ENCODE measurements around the gene KCNH1. TPM values are rescaled to one million over a fixed set of nuclear protein-coding genes. Genes with fewer than 3 reads are reported as not detected.

KCNH1 gene
- total and polyA plus RNA-seq, 9 of the 15 experiments (the other 6 are each of a cell fraction or from before 2014, with no cell fraction given): not detected

DNA sequence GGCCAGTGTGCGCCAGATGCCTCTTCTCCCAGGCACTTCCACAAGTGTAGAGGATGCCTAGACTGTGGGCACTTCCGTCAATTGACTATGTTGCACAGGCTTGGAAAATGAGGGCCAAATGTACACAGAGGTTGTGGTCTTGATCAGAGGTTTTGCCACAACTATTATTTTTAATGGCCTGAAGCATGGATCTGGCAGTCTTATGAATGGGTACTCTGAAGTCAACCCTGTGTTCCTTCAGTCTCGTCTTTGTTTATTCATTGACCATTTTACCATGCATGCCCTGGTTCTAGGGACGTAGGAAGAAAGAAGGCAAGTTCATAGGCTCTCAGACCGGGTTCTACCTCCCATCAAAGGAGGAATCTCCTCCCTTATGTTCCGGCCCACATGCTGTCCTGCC is 476.1 kb downstream of the KCNH1 start:
- Histone ChIP-seq H3K9me1 (ENCODE audit: control insufficient read depth, insufficient read depth, low read length) (no peaks in the 10 kb centered on the region), H3K27ac (ENCODE audit: extremely low read depth, low read depth, low read length) (no peak overlapping the region), H3K36me3 (ENCODE audit: control insufficient read depth, insufficient read depth, low read length) (no peaks in the 10 kb centered on the region), H3K4me1 (replicated peaks in 1 of 2; ENCODE audit: control insufficient read depth in 2 of 2, insufficient read depth in 2 of 2, low read length in 2 of 2) (no peaks in the 10 kb centered on the region), H3K9ac (ENCODE audit: insufficient read depth in 1 of 2, low read depth in 2 of 2, low read length in 2 of 2) (no peak overlapping the region), H4K20me1 (replicated peaks; ENCODE audit: control insufficient read depth, insufficient read depth, low read length) (no peaks in the 10 kb centered on the region), H2AFZ (ENCODE audit: low read depth, low read length) (no peak overlapping the region), H3K4me3 (no peak overlapping the region), H3K9me3 (replicated peaks; ENCODE audit: control insufficient read depth, insufficient read depth, low read depth, low read length) (peaks cover 4% of the 10 kb centered on the region), H3K27me3 (ENCODE audit: control insufficient read depth in 2 of 2, insufficient read depth in 2 of 2, low read length in 2 of 2) (no peaks in the 10 kb centered on the region), H3K4me2 (ENCODE audit: insufficient read depth, low read length) (no peak overlapping the region), H3K79me2 (ENCODE audit: control insufficient read depth, insufficient read depth, low read length) (no peaks in the 10 kb centered on the region)
- no peak for ATAC-seq
- ChIA-PET CTCF (ENCODE audit: low intra/inter-chr PET ratio) (no interaction called here), POLR2A (no interaction called here)
- in situ Hi-C loops (cut with MboI): no loop called here
- no peak for TF ChIP-seq SMC3 (conservative IDR thresholded peaks at IDR 0.05; ENCODE audit: insufficient read depth, low read depth, low read length)
- TF ChIP-seq, protein P1, sequence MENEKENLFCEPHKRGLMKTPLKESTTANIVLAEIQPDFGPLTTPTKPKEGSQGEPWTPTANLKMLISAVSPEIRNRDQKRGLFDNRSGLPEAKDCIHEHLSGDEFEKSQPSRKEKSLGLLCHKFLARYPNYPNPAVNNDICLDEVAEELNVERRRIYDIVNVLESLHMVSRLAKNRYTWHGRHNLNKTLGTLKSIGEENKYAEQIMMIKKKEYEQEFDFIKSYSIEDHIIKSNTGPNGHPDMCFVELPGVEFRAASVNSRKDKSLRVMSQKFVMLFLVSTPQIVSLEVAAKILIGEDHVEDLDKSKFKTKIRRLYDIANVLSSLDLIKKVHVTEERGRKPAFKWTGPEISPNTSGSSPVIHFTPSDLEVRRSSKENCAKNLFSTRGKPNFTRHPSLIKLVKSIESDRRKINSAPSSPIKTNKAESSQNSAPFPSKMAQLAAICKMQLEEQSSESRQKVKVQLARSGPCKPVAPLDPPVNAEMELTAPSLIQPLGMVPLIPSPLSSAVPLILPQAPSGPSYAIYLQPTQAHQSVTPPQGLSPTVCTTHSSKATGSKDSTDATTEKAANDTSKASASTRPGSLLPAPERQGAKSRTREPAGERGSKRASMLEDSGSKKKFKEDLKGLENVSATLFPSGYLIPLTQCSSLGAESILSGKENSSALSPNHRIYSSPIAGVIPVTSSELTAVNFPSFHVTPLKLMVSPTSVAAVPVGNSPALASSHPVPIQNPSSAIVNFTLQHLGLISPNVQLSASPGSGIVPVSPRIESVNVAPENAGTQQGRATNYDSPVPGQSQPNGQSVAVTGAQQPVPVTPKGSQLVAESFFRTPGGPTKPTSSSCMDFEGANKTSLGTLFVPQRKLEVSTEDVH (IDR thresholded peaks at IDR 0.05; ENCODE audit: low read depth, partially characterized antibody): no peak
- no peak for TF ChIP-seq KAT8 (IDR thresholded peaks at IDR 0.05; ENCODE audit: low read depth)
- TF ChIP-seq TEAD1 (CRISPR knock-in tag; IDR thresholded peaks at IDR 0.05): no peak
- no peak for TF ChIP-seq ZNF23 (CRISPR knock-in tag; IDR thresholded peaks at IDR 0.05)
- TF ChIP-seq, protein P2, sequence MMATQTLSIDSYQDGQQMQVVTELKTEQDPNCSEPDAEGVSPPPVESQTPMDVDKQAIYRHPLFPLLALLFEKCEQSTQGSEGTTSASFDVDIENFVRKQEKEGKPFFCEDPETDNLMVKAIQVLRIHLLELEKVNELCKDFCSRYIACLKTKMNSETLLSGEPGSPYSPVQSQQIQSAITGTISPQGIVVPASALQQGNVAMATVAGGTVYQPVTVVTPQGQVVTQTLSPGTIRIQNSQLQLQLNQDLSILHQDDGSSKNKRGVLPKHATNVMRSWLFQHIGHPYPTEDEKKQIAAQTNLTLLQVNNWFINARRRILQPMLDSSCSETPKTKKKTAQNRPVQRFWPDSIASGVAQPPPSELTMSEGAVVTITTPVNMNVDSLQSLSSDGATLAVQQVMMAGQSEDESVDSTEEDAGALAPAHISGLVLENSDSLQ (IDR thresholded peaks at IDR 0.05): no peak
- no peak for TF ChIP-seq MAFF (IDR thresholded peaks at IDR 0.05; ENCODE audit: low read length)
- no peak for TF ChIP-seq EHMT2 (IDR thresholded peaks at IDR 0.05)
- TF ChIP-seq CAMTA2 (CRISPR knock-in tag; conservative IDR thresholded peaks at IDR 0.05): no peak
- no peak for TF ChIP-seq ILK (tag; IDR thresholded peaks at IDR 0.05; ENCODE audit: borderline replicate concordance, low read depth)
- WGBS (ENCODE audit: insufficient coverage, low coverage, missing lambda C conversion rate): under 1% methylated on average over 6 of the region's 6 CpGs
- intact Hi-C loops (cut with micrococcal nuclease): no loop called here
- no TSS peak for BruUV-seq (replicated peaks)
- no peak for DNase-seq (ENCODE audit: extremely low read depth in 1 of 4, low spot score in 3 of 4)
- no peak for FAIRE-seq
